Measurements from ENCODE around the gene FAF1. TPM values are rescaled to one million over a fixed set of nuclear protein-coding genes. Genes with fewer than 3 reads are reported as not detected.

The FAF1 gene
- total RNA-seq, 4 donors from 2014 or later, result 47.1 to 87.0 (median 79.4) TPM

DNA sequence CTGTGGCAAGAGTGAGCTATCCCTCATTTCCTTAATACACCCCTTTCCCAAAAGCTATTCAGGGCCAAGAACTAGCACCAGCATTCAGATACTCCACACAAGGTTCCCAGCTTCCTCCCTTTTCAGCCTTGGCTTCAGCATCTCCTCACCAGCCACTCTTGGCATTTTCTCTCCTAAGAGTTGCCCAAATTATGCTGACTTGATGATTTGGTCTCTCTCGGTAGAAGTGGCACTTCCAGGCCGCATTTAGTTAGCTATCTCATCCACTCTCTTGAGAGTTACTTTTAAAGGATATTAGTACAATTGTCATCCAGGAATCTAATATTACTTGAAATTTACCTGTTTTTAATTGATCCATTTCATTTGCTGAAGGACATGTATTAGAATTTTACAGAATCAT is 337.8 kb downstream of the FAF1 start:
- intact Hi-C loops (cut with DNase I), result loop anchor here (10.0 kb wide), 1 partner anchor 93 kb away; no protein-coding TSS in a partner anchor

DNA sequence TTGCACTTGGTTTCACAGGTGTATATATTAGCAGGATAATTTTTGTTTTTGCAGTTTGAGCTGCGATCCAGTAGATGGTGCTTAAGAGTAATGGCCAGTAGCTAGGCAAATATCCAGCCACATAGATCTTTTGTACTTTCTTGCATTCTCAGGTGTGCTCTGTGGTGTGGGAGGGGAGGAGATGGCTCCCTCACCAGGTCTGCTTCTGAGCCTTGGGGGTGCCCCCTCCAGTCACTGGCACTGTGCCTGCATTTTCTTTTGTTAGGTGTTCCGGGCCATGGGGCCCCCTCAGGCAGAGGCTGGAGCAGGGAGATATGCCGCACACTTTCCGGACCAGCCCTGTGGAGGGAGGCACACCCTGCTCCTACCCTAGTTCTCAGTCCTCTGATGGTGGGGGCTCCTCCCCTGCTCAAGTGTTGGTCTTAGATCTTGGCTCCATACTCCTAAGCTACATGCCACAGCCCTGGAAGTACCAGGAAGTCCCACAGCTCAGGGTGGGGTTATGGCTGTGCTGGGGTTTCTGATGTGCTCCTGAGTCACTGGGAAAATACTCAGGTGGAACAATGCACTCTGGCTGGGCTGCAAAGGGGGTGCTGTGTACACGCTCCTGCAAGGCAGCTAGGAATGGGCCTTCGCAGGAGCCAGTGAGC is 339.3 kb downstream of the FAF1 start:
- no peak overlapping the region for H3K4me3 ChIP-seq (replicated peaks in 1 of 3)
- no peak for TF ChIP-seq POLR2A (IDR thresholded peaks at IDR 0.05)
- TF ChIP-seq, protein P1, sequence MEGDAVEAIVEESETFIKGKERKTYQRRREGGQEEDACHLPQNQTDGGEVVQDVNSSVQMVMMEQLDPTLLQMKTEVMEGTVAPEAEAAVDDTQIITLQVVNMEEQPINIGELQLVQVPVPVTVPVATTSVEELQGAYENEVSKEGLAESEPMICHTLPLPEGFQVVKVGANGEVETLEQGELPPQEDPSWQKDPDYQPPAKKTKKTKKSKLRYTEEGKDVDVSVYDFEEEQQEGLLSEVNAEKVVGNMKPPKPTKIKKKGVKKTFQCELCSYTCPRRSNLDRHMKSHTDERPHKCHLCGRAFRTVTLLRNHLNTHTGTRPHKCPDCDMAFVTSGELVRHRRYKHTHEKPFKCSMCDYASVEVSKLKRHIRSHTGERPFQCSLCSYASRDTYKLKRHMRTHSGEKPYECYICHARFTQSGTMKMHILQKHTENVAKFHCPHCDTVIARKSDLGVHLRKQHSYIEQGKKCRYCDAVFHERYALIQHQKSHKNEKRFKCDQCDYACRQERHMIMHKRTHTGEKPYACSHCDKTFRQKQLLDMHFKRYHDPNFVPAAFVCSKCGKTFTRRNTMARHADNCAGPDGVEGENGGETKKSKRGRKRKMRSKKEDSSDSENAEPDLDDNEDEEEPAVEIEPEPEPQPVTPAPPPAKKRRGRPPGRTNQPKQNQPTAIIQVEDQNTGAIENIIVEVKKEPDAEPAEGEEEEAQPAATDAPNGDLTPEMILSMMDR (IDR thresholded peaks at IDR 0.05), result peak in 5 of 6 experiments; percentile 33 to 51 (median 46)
- no peak overlapping the region for H3K27ac ChIP-seq
- no peaks in the 10 kb centered on the region for H3K36me3 ChIP-seq
- DNase-seq, result peak; percentile 6 to 17
- WGBS, 2 donors, result 70 to 87% methylated on average over 4 to 6 of the region's 6 CpGs
- intact Hi-C loops (cut with DNase I), result loop anchor here (10.0 kb wide), 1 partner anchor 94 kb away; no protein-coding TSS in a partner anchor
- no peaks in the 10 kb centered on the region for H3K4me1 ChIP-seq
- no peaks in the 10 kb centered on the region for H3K27me3 ChIP-seq
- no peaks in the 10 kb centered on the region for H3K9me3 ChIP-seq

More for the DNA sequence above, 337.8 kb downstream of the FAF1 start:
- no peak overlapping the region for H3K27ac ChIP-seq
- no peaks in the 10 kb centered on the region for H3K9me3 ChIP-seq
- no peaks in the 10 kb centered on the region for H3K4me1 ChIP-seq
- H3K36me3 ChIP-seq, result no peaks in the 10 kb centered on the region
- no peak for DNase-seq
- TF ChIP-seq, protein P1 (IDR thresholded peaks at IDR 0.05), result no peak
- TF ChIP-seq POLR2A (IDR thresholded peaks at IDR 0.05), result no peak
- 96 to 100% methylated on average over 2 of the region's 2 CpGs for WGBS, 2 donors
- no peaks in the 10 kb centered on the region for H3K27me3 ChIP-seq
- no peak overlapping the region for H3K4me3 ChIP-seq (replicated peaks in 1 of 3)

DNA sequence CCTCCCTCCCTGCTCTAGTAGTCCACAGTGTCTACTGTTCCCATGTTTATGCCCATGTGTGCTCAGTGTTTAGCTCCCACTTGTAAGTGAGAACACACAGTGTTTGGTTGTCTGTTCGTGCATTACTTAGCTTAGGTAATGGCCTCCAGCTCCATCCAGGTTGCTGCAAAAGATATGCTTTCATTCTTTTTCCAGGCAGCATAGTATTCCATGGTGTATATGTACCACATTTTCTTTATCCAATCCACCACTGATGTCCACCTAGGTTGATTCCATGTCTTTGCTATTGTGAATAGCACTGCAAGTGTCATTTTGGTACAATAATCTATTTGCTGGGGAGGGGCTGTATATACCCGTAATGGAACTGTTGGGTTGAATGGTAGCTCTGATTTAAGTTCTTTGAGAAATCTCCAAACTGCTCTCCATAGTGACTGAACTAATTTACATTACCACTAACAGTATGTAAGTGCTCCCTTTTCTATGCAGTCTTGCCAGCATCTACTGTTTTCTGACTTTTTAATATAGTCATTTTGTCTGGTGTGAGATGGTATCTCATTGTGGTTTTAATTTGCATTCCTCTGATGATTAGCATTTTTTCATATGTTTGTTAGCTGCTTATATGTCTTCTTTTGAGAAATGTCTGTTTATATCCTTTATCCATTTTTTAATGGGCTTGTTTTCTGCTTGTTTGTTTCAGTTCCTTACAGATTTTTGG is 344.9 kb downstream of the FAF1 start:
- intact Hi-C loops (cut with DNase I), result no loop called here
- Histone ChIP-seq H3K4me3 (replicated peaks in 1 of 3) (no peak overlapping the region), H3K36me3 (no peaks in the 10 kb centered on the region), H3K4me1 (no peaks in the 10 kb centered on the region), H3K27me3 (no peaks in the 10 kb centered on the region), H3K27ac (no peak overlapping the region), H3K9me3 (no peaks in the 10 kb centered on the region)
- TF ChIP-seq, protein P1 (IDR thresholded peaks at IDR 0.05), result no peak
- TF ChIP-seq POLR2A (IDR thresholded peaks at IDR 0.05), result no peak
- WGBS, 2 donors, result 96 to 100% methylated on average over 2 of the region's 2 CpGs
- no peak for DNase-seq

DNA sequence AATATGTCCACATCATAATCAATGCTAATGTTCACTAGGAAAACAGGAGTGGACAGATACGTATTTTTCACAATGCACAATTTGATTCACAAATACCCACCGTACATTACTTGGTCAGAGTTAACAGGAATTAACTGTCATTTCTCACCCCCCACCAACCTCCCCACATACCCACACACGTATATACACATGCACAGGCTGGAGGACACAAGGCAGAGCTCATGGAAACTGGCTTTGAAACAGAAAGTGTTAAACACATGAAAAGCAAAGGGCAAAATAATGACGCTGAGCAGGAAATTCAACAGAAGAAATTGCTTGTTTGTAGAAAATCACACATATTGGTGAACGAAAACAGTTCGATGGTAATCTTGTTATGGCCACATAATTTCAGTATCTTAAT is 348.4 kb downstream of the FAF1 start:
- no peak overlapping the region for H3K4me3 ChIP-seq (replicated peaks in 1 of 3)
- TF ChIP-seq, protein P1 (IDR thresholded peaks at IDR 0.05), result no peak
- no peak for TF ChIP-seq POLR2A (IDR thresholded peaks at IDR 0.05)
- no peaks in the 10 kb centered on the region for H3K9me3 ChIP-seq
- no peaks in the 10 kb centered on the region for H3K36me3 ChIP-seq
- no peaks in the 10 kb centered on the region for H3K27me3 ChIP-seq
- WGBS, 2 donors, result 86 to 87% methylated on average over 6 of the region's 6 CpGs
- H3K27ac ChIP-seq, result no peak overlapping the region
- intact Hi-C loops (cut with DNase I), result no loop called here
- no peaks in the 10 kb centered on the region for H3K4me1 ChIP-seq
- DNase-seq, result no peak

DNA sequence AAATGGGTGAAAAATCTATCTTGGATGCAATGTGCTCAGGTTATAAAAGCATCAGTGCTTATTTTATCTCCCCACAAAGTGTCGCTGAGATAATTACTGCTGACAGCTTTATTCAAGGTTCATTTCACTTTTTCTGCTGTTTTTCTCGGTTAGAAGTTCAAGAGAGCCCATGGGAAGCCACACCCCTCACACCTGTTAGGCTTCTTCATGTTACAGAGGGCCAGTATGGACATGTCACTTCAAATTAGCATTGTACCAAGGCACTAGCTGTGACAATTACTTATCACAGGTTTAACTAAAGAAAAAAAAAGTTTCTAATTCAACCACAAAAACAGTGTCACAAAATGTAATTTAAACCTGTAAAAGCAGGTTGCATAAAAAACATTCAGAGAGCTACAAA is 349.5 kb downstream of the FAF1 start:
- H3K27ac ChIP-seq, result no peak overlapping the region
- 62 to 68% methylated on average over 2 of the region's 2 CpGs for WGBS, 2 donors
- no peak for TF ChIP-seq POLR2A (IDR thresholded peaks at IDR 0.05)
- TF ChIP-seq, protein P1 (IDR thresholded peaks at IDR 0.05), result no peak
- no peak overlapping the region for H3K4me3 ChIP-seq (replicated peaks in 1 of 3)
- no peaks in the 10 kb centered on the region for H3K4me1 ChIP-seq
- no peaks in the 10 kb centered on the region for H3K27me3 ChIP-seq
- intact Hi-C loops (cut with DNase I), result no loop called here
- no peaks in the 10 kb centered on the region for H3K36me3 ChIP-seq
- DNase-seq, result no peak
- H3K9me3 ChIP-seq, result no peaks in the 10 kb centered on the region
